Measurements from ENCODE around the gene MYL1.

- no peak for TF ChIP-seq CTCF (IDR thresholded peaks at IDR 0.05; ENCODE audit: low read depth, low read length, poor library complexity, severe bottlenecking)
- no peak for TF ChIP-seq EZH2phosphoT487 (IDR thresholded peaks at IDR 0.05; ENCODE audit: borderline replicate concordance, low read length)
Measured at GRCh38 chr2:210315015-210315788, at the start of gene MYL1.
